Smooth muscle cell (in vitro differentiated cells): ENCODE results near the gene VSIG8. TPM values are rescaled to one million over a fixed set of nuclear protein-coding genes. Genes with fewer than 3 reads are reported as not detected.

Source experiments
- DNase-seq: peaks from one replicate; lab custom pipeline; 2025; ENCODE audit not compliant: unreplicated experiment; lab: John Stamatoyannopoulos, UW
- H2AFZ ChIP-seq: fragments of 200-600 bp; sonication (generic); 2 replicates; pipeline ENCODE4 v1.6.0; 2016; ENCODE audit warnings: antibody characterized with exemption, low read depth, mild to moderate bottlenecking
- H3F3A ChIP-seq: fragments of 200-600 bp; sonication (generic); 2 replicates; pipeline ENCODE4 v1.6.0; 2017; ENCODE audit warnings: antibody characterized with exemption, low read depth
- H3K27ac ChIP-seq: fragments of 200-600 bp; sonication (generic); 2 replicates; pipeline ENCODE4 v1.5.1; 2016; ENCODE audit warnings: low read depth, mild to moderate bottlenecking
- H3K27me3 ChIP-seq: fragments of 200-600 bp; sonication (generic); 2 replicates; pipeline ENCODE4 v1.6.1; 2016; ENCODE audit warnings: low read depth, mild to moderate bottlenecking
- H3K36me3 ChIP-seq: fragments of 200-600 bp; sonication (generic); 2 replicates; pipeline ENCODE4 v1.5.1; 2016; ENCODE audit warnings: low read depth
- H3K4me1 ChIP-seq: fragments of 200-600 bp; sonication (generic); 2 replicates; pipeline ENCODE4 v1.5.1; 2016; ENCODE audit warnings: low read depth
- H3K4me2 ChIP-seq: fragments of 200-600 bp; sonication (generic); 2 replicates; pipeline ENCODE4 v1.6.0; 2016; ENCODE audit warnings: mild to moderate bottlenecking
- H3K4me3 ChIP-seq: fragments of 200-600 bp; sonication (generic); 2 replicates; pipeline ENCODE4 v1.5.1; 2016; ENCODE audit warnings: mild to moderate bottlenecking
- H3K79me2 ChIP-seq: fragments of 200-600 bp; sonication (generic); 2 replicates; pipeline ENCODE4 v1.6.0; 2016; ENCODE audit warnings: low read depth, mild to moderate bottlenecking
- H3K9ac ChIP-seq: fragments of 200-600 bp; sonication (generic); 2 replicates; pipeline ENCODE4 v1.6.0; 2016; ENCODE audit warnings: low read depth
- H3K9me3 ChIP-seq: fragments of 200-600 bp; sonication (generic); replicated peaks from 2 replicates; pipeline ENCODE4 v1.5.1; 2016; ENCODE audit warnings: low read depth
- H4K20me1 ChIP-seq: fragments of 200-600 bp; sonication (generic); 2 replicates; pipeline ENCODE4 v1.6.0; 2016; ENCODE audit warnings: low read depth
- WGBS: methylation state at CpG from one replicate; pipeline ENCODE4 v1.1.7; 2016; ENCODE audit warnings: low lambda C conversion rate; 5-methylcytosine and 5-hydroxymethylcytosine counted together
- polyA plus RNA-seq: library from polyadenylated mRNA; unstranded; fragments of >200 nt; fragmentation: Nextera tagmentation; extraction: Ambion mirVana; gene quantifications from 2 replicates; pipeline ENCODE4 v1.2.1, GENCODE V29; 2016
- total RNA-seq: library from RNA; depleted of rRNA; stranded (reverse); fragments of >200 nt; gene quantifications from 2 replicates; pipeline ENCODE4 v1.2.3, GENCODE V29; 2014
- TF ChIP-seq, protein P1 (sequence below): fragments of 200-600 bp; sonication (generic); IDR thresholded peaks from 2 replicates; pipeline ENCODE4 v1.5.1; 2017; ENCODE audit warnings: borderline replicate concordance, mild to moderate bottlenecking, antibody characterized with exemption; ENCODE audit not compliant: insufficient read depth, poor library complexity, severe bottlenecking

Gene VSIG8
- total and polyA plus RNA-seq, 2 experiments from 2014 or later: 0.29 TPM; not detected in 1

DNA sequence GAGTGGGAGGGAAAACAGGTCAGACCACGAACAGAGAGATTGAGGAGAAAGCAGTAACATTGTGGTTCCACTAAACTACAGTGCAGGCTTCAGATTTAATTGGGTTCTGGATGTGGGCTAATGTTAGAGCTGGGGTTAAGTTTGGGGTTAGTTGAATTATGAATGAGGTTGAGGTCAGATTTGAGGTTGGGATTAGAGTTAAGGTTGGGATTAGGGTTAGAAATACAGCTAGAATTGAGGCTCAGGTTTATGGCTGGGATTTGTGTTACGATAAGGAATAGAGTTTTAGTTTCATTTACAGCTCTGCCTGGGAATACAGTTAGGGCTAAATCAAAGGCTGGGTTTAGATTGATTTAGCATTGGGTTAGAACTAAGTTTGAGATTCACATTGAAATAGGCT is 1.8 kb upstream of the VSIG8 start:
- no peaks in the 10 kb centered on the region for H3K79me2 ChIP-seq
- H3F3A ChIP-seq: peaks cover 3% of the 10 kb centered on the region
- no peaks in the 10 kb centered on the region for H3K36me3 ChIP-seq
- no peaks in the 10 kb centered on the region for H3K9me3 ChIP-seq
- no peaks in the 10 kb centered on the region for H3K27me3 ChIP-seq
- no peak overlapping the region for H3K4me3 ChIP-seq
- TF ChIP-seq, protein P1, sequence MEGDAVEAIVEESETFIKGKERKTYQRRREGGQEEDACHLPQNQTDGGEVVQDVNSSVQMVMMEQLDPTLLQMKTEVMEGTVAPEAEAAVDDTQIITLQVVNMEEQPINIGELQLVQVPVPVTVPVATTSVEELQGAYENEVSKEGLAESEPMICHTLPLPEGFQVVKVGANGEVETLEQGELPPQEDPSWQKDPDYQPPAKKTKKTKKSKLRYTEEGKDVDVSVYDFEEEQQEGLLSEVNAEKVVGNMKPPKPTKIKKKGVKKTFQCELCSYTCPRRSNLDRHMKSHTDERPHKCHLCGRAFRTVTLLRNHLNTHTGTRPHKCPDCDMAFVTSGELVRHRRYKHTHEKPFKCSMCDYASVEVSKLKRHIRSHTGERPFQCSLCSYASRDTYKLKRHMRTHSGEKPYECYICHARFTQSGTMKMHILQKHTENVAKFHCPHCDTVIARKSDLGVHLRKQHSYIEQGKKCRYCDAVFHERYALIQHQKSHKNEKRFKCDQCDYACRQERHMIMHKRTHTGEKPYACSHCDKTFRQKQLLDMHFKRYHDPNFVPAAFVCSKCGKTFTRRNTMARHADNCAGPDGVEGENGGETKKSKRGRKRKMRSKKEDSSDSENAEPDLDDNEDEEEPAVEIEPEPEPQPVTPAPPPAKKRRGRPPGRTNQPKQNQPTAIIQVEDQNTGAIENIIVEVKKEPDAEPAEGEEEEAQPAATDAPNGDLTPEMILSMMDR: no peak
- DNase-seq: no peak
- no peak overlapping the region for H3K27ac ChIP-seq
- WGBS: 74% methylated on average over 2 of the region's 2 CpGs
- H3K4me2 ChIP-seq: no peak overlapping the region
- no peak overlapping the region for H3K9ac ChIP-seq
- no peak overlapping the region for H2AFZ ChIP-seq
- H4K20me1 ChIP-seq: no peaks in the 10 kb centered on the region
- peaks cover 13% of the 10 kb centered on the region for H3K4me1 ChIP-seq

DNA sequence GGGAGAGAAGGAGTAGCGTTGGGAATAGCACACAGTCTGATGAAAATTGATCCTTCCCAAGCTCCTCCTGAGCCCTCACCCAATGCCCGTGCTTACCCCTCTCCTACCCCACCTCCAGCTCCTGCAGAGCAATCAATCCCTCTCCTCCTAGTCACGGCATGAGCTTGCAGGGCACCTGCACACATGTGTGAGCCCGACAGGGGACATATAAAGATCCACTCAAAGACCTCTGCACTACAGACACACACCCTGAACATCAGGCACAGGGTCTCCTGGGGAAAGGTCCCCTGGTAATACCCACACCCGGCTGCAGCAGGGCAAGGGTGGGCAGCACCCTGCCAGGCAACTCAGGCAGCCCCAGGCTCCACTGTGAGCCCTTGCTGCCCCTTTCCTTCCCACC is 426 bp downstream of the VSIG8 start:
- TF ChIP-seq, protein P1: no peak
- H2AFZ ChIP-seq: no peak overlapping the region
- no peak overlapping the region for H3K27ac ChIP-seq
- H3K4me3 ChIP-seq: no peak overlapping the region
- H3K36me3 ChIP-seq: no peaks in the 10 kb centered on the region
- H3K27me3 ChIP-seq: no peaks in the 10 kb centered on the region
- H3K4me2 ChIP-seq: no peak overlapping the region
- no peak overlapping the region for H3K9ac ChIP-seq
- no peaks in the 10 kb centered on the region for H3K79me2 ChIP-seq
- 83% methylated on average over 5 of the region's 5 CpGs for WGBS
- no peaks in the 10 kb centered on the region for H3K9me3 ChIP-seq
- peaks cover 8% of the 10 kb centered on the region for H3K4me1 ChIP-seq
- H3F3A ChIP-seq: peaks cover 3% of the 10 kb centered on the region
- no peaks in the 10 kb centered on the region for H4K20me1 ChIP-seq
- DNase-seq: no peak

DNA sequence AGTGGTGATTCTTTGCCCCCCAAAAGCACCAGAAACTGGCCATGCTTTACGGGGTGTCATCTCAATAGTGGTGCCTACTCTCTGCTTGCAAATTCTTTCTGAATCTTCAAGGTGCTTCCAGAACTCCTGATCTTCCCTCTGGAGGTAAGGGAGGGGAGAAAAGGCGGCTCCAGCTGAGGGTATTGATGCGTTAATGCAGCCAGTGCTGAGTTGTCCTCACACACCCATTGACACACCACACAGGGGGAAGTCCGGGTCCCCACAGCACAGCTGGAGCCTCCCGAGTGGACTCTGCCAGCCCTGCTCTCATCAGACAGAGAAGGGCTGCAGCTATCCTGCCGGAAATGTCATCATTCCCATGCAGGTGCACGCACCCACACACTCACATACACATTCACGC is 1.2 kb downstream of the VSIG8 start:
- Histone ChIP-seq H3K4me2 (no peak overlapping the region), H2AFZ (no peak overlapping the region), H3K4me3 (no peak overlapping the region), H3K9me3 (no peaks in the 10 kb centered on the region), H3K79me2 (no peaks in the 10 kb centered on the region), H3K4me1 (peaks cover 8% of the 10 kb centered on the region), H4K20me1 (no peaks in the 10 kb centered on the region), H3K27me3 (no peaks in the 10 kb centered on the region), H3F3A (no peaks in the 10 kb centered on the region), H3K36me3 (no peaks in the 10 kb centered on the region), H3K27ac (no peak overlapping the region), H3K9ac (no peak overlapping the region)
- WGBS: 82% methylated on average over 8 of the region's 8 CpGs
- no peak for DNase-seq
- TF ChIP-seq, protein P1: no peak

DNA sequence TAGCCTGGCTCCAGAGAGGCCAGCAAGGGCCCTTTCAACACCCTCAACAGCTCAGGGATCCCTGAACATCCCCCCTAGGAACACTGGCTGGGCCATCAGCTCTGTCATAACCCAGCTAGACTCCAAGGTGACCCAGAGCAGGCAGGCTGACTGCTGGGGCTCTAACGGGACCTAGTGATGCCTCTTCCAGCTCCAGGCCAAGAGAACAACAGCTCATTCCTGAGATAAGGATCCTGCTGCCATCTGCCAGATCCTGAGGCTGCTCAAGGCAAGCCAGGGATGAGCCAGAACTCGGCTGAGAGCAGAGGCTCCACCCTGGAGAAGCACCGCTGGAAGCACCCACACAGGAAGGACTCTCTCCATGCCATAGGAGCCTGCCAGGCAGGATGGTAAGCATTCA is 2.0 kb downstream of the VSIG8 start:
- no peak for DNase-seq

More for the DNA sequence above, 2.0 kb downstream of the VSIG8 start:
- H3K4me2 ChIP-seq: no peak overlapping the region
- no peak overlapping the region for H3K27ac ChIP-seq
- H3K9me3 ChIP-seq: no peaks in the 10 kb centered on the region
- H3K4me1 ChIP-seq: peaks cover 2% of the 10 kb centered on the region
- WGBS: 15% methylated on average over 3 of the region's 3 CpGs
- no peaks in the 10 kb centered on the region for H3F3A ChIP-seq
- H2AFZ ChIP-seq: no peak overlapping the region
- TF ChIP-seq, protein P1: no peak
- H3K36me3 ChIP-seq: no peaks in the 10 kb centered on the region
- no peaks in the 10 kb centered on the region for H3K27me3 ChIP-seq
- H4K20me1 ChIP-seq: no peaks in the 10 kb centered on the region
- H3K4me3 ChIP-seq: no peak overlapping the region
- no peaks in the 10 kb centered on the region for H3K79me2 ChIP-seq
- H3K9ac ChIP-seq: no peak overlapping the region
